IMR-90 (cell line): Measurements from ENCODE around the gene HECTD2. TPM values are rescaled to one million over a fixed set of nuclear protein-coding genes. Genes with fewer than 3 reads are reported as not detected.
A peak's percentile ranks its signal among the peaks of the same experiment; 100 is the strongest.
"Not testable (repeated sequence)": the region's sequence is repeated elsewhere in the genome, so short reads cannot be mapped to it uniquely, and the experiment has no call there.

Source experiments
- ATAC-seq: fragments of 200-7000 bp; cut with Tn5 transposase; 2 replicates; pipeline ENCODE4 v1.9.1; 2020; ENCODE audit warnings: low read depth, mild to moderate bottlenecking, moderate library complexity
- BruUV-seq: library from RNA; stranded (reverse); fragments of 400-500 nt; replicated peaks from 2 replicates; lab custom pipeline; 2021; lab: Mats Ljungman, UMichigan
- CTCF ChIA-PET: fragments of 300-600 bp; formaldehyde crosslinking; extraction: SDS; loops from one replicate; lab custom pipeline; 2021; ENCODE audit warnings: antibody characterized with exemption; lab: Yijun Ruan, JAX
- POLR2A ChIA-PET: fragments of 300-600 bp; sonication (Branson Sonifier 250); formaldehyde crosslinking; loops from one replicate; lab custom pipeline; 2022; ENCODE audit warnings: antibody characterized with exemption; ENCODE audit not compliant: unreplicated experiment; lab: Charles Lee
- DNase-seq: peaks from one replicate; pipeline ENCODE4 v3.0.0; 2013
- H2AFZ ChIP-seq: replicated peaks from 2 replicates; pipeline ENCODE3; 2013; ENCODE audit warnings: low read length, mild to moderate bottlenecking; ENCODE audit not compliant: poor library complexity
- H2AK5ac ChIP-seq: 2 replicates; pipeline ENCODE4 v1.6.1; 2013; ENCODE audit warnings: low read depth, low read length, inconsistent platforms
- H2AK9ac ChIP-seq: replicated peaks from 2 replicates; pipeline ENCODE3; 2013; ENCODE audit warnings: mild to moderate bottlenecking, low read depth, low read length, moderate library complexity; ENCODE audit not compliant: poor library complexity
- H2BK120ac ChIP-seq: 2 replicates; pipeline ENCODE4 v1.6.1; 2013; ENCODE audit warnings: low read depth, low read length, inconsistent platforms
- H2BK15ac ChIP-seq: 3 replicates; pipeline ENCODE4 v1.6.1; 2013; ENCODE audit warnings: low read depth, low read length, inconsistent platforms
- H2BK20ac ChIP-seq: 2 replicates; pipeline ENCODE4 v1.6.1; 2013; ENCODE audit warnings: low read depth, mild to moderate bottlenecking, inconsistent platforms, low read length, moderate library complexity
- H2BK5ac ChIP-seq: 2 replicates; pipeline ENCODE4 v1.6.1; 2013; ENCODE audit warnings: mild to moderate bottlenecking, low read depth, low read length, inconsistent platforms; ENCODE audit not compliant: poor library complexity, severe bottlenecking
- H3K14ac ChIP-seq: replicated peaks from 2 replicates; pipeline ENCODE4 v1.6.1; 2013; ENCODE audit warnings: low read depth, low read length, inconsistent platforms
- H3K18ac ChIP-seq: 2 replicates; pipeline ENCODE4 v1.6.1; 2013; ENCODE audit warnings: low read depth, low read length, control low read depth
- H3K23ac ChIP-seq: 2 replicates; pipeline ENCODE4 v1.6.1; 2013; ENCODE audit warnings: low read depth, low read length, inconsistent platforms
- H3K27ac ChIP-seq: 2 replicates; pipeline ENCODE4 v1.5.1; 2013; ENCODE audit warnings: mild to moderate bottlenecking, control low read depth, low read length; ENCODE audit not compliant: insufficient read depth
- H3K27me3 ChIP-seq: 2 replicates; pipeline ENCODE4 v1.6.1; 2013; ENCODE audit warnings: low read length; ENCODE audit not compliant: control insufficient read depth, insufficient read depth
- H3K36me3 ChIP-seq: 2 replicates; pipeline ENCODE4 v1.6.1; 2013; ENCODE audit warnings: low read length, mixed read lengths; ENCODE audit not compliant: control insufficient read depth, insufficient read depth
- H3K4ac ChIP-seq: 2 replicates; pipeline ENCODE4 v1.6.1; 2013; ENCODE audit warnings: low read depth, low read length, inconsistent platforms
- H3K4me1 ChIP-seq: 2 replicates; pipeline ENCODE4 v1.6.1; 2013; ENCODE audit warnings: low read length, mixed read lengths; ENCODE audit not compliant: control insufficient read depth, insufficient read depth
- H3K4me2 ChIP-seq: 2 replicates; pipeline ENCODE4 v1.6.1; 2013; ENCODE audit warnings: low read depth, mild to moderate bottlenecking, control low read depth, low read length, moderate library complexity
- H3K4me3 ChIP-seq: 2 replicates; pipeline ENCODE4 v1.5.1; 2013; ENCODE audit warnings: low read depth, mild to moderate bottlenecking, control low read depth, low read length, moderate library complexity; ENCODE audit not compliant: insufficient read depth
- H3K56ac ChIP-seq: 2 replicates; pipeline ENCODE4 v1.6.1; 2013; ENCODE audit warnings: low read length, inconsistent platforms; ENCODE audit not compliant: insufficient read depth; ENCODE audit errors: extremely low read depth
- H3K79me1 ChIP-seq, 2 experiments: 2 replicates each; pipeline ENCODE4 v1.6.1; 2013; ENCODE audit warnings: low read length in 2 of 2, inconsistent platforms in 1 of 2, low read depth in 1 of 2
- H3K9ac ChIP-seq: 2 replicates; pipeline ENCODE4 v1.6.1; 2013; ENCODE audit warnings: low read depth, low read length, control low read depth
- H3K9me1 ChIP-seq: 2 replicates; pipeline ENCODE4 v1.6.1; 2013; ENCODE audit warnings: low read length, inconsistent platforms; ENCODE audit not compliant: insufficient read depth
- H3K9me3 ChIP-seq: 2 replicates; pipeline ENCODE4 v1.6.1; 2013; ENCODE audit warnings: low read length; ENCODE audit not compliant: control insufficient read depth, insufficient read depth
- H4K20me1 ChIP-seq: 2 replicates; pipeline ENCODE4 v1.6.1; 2013; ENCODE audit warnings: low read length, inconsistent platforms; ENCODE audit not compliant: insufficient read depth
- H4K5ac ChIP-seq: 2 replicates; pipeline ENCODE4 v1.6.1; 2013; ENCODE audit warnings: mild to moderate bottlenecking, low read depth, low read length, control low read depth
- H4K8ac ChIP-seq, 2 experiments: 2 replicates each; pipeline ENCODE4 v1.6.1; 2013; ENCODE audit warnings: low read depth in 2 of 2, low read length in 2 of 2, control low read depth in 1 of 2, inconsistent platforms in 1 of 2
- H4K91ac ChIP-seq: 2 replicates; pipeline ENCODE4 v1.6.1; 2013; ENCODE audit warnings: low read depth, low read length, inconsistent platforms; ENCODE audit not compliant: insufficient read depth
- MXI1 ChIP-seq: IDR thresholded peaks from 2 replicates; pipeline ENCODE4 v1.6.1; 2012; ENCODE audit warnings: low read depth, mild to moderate bottlenecking, low read length, moderate library complexity, borderline replicate concordance
- WGBS, 2 experiments: methylation state at CpG; one replicate each; pipeline versions ENCODE4 v1.1.5 to v1.1.7; 2013; ENCODE audit warnings: missing lambda C conversion rate in 2 of 2; ENCODE audit not compliant: insufficient read length in 1 of 2; ENCODE audit errors: extremely low coverage in 2 of 2; 5-methylcytosine and 5-hydroxymethylcytosine counted together
- dilution Hi-C: fragments of 300-500 bp; cut with HindIII; formaldehyde crosslinking; loops from one replicate; pipeline ENCODE4 v1.14.3; 2018; ENCODE audit warnings: low sequenced_read_pairs; ENCODE audit not compliant: unreplicated experiment
- in situ Hi-C: fragments of 300-500 bp; cut with MboI; formaldehyde crosslinking; loops from 3 replicates; pipeline ENCODE4 v1.14.3; 2019; ENCODE audit warnings: low sequenced_read_pairs, inconsistent platforms, mixed read lengths
- intact Hi-C: fragments of 100-400 bp; cut with micrococcal nuclease; formaldehyde crosslinking; loops from 2 replicates; pipeline ENCODE4 v1.10.0; 2022
- polyA plus RNA-seq, 3 experiments: library from polyadenylated mRNA; depleted of rRNA; stranded (reverse); fragments of >200 nt; gene quantifications; 2 replicates each; pipeline ENCODE4 v1.2.3, GENCODE V29; 2012; ENCODE audit warnings: low replicate concordance in 1 of 3
- total RNA-seq: library from RNA; depleted of rRNA; stranded (reverse); fragments of >200 nt; gene quantifications from 2 replicates; pipeline ENCODE4 v1.2.3, GENCODE V29; 2012
- TF ChIP-seq, protein P1 (sequence below): conservative IDR thresholded peaks from 2 replicates; pipeline ENCODE4 v1.5.1; 2012; ENCODE audit warnings: mild to moderate bottlenecking, low read depth, low read length, improper control_type of control experiment

The HECTD2 gene
- total and polyA plus RNA-seq, 2 of the 4 experiments (the other 2 are of a cell fraction): 5.2 to 5.9 TPM

DNA sequence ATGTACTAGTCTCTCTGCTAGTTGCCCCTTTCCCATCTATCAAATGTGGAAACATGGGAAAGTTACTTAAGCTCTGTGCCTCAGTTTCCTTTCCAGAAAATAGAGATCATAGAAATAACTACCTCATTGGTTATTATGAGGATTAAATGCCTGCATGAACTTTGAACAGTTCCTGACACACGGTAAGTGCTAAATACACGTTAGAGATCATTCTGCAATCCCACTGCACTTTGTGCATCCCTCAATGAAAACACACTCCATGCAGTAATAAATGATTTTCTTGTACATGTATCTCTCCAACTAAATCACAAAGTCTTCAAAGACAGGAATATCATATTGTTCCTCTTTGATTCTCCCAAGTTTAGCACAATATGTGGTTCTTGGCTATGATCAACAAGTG lies 149.6 kb downstream of the HECTD2 start:
- Histone ChIP-seq H4K91ac (no peak overlapping the region), H4K20me1 (no peaks in the 10 kb centered on the region), H3K23ac (no peak overlapping the region), H3K36me3 (no peaks in the 10 kb centered on the region), H2BK20ac (no peak overlapping the region), H3K4me1 (peaks cover 3% of the 10 kb centered on the region; the same call in 1 of the 2 replicates), H3K4ac (no peak overlapping the region), H2BK15ac (no peak overlapping the region), H3K14ac (no peak overlapping the region), H3K27ac (no peak overlapping the region), H3K9me3 (no peaks in the 10 kb centered on the region), H3K4me3 (no peak overlapping the region), H2BK5ac (no peak overlapping the region), H2AK5ac (no peak overlapping the region), H3K56ac (no peak overlapping the region), H4K8ac (no peak overlapping the region), H2BK120ac (no peak overlapping the region), H3K79me1 (no peaks in the 10 kb centered on the region), H3K18ac (no peak overlapping the region), H3K9ac (no peak overlapping the region), H2AFZ (no peak overlapping the region), H2AK9ac (no peak overlapping the region), H3K4me2 (no peak overlapping the region), H3K27me3 (no peaks in the 10 kb centered on the region), H4K5ac (no peak overlapping the region), H3K9me1 (no peaks in the 10 kb centered on the region)
- ATAC-seq (no peak), DNase-seq (no peak)
- POLR2A ChIA-PET: no interaction called here
- in situ Hi-C loops: loop anchor here (10.0 kb wide), 1 partner anchor 135 kb away; no protein-coding TSS in a partner anchor
- no TSS peak for BruUV-seq
- intact Hi-C loops: no loop called here
- dilution Hi-C loops: no loop called here
- CTCF ChIA-PET: no interaction called here
- no CpG with 5 or more reads among the region's 2 CpGs for WGBS, 2 experiments
- TF ChIP-seq MXI1: no peak
- TF ChIP-seq, protein P1, sequence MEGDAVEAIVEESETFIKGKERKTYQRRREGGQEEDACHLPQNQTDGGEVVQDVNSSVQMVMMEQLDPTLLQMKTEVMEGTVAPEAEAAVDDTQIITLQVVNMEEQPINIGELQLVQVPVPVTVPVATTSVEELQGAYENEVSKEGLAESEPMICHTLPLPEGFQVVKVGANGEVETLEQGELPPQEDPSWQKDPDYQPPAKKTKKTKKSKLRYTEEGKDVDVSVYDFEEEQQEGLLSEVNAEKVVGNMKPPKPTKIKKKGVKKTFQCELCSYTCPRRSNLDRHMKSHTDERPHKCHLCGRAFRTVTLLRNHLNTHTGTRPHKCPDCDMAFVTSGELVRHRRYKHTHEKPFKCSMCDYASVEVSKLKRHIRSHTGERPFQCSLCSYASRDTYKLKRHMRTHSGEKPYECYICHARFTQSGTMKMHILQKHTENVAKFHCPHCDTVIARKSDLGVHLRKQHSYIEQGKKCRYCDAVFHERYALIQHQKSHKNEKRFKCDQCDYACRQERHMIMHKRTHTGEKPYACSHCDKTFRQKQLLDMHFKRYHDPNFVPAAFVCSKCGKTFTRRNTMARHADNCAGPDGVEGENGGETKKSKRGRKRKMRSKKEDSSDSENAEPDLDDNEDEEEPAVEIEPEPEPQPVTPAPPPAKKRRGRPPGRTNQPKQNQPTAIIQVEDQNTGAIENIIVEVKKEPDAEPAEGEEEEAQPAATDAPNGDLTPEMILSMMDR: no peak

DNA sequence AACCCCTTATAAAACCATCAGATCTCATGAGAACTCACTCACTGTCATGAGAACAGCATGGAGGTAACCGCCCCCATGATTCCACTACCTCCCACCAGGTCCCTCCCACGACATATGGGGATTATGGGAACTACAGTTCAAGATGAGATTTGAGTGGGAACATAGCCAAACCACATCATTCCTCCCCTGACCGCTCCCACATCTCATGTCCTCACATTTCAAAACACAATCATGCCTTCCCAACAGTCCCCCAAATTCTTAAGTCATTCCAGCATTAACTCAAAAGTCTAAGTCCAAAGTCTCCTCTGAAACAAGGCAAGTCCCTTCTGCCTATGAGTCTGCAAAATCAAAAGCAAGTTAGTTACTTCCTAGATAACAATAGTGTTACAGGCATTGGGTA lies 150.7 kb downstream of the HECTD2 start:
- in situ Hi-C loops, H4K5ac ChIP-seq, H3K4me3 ChIP-seq, H3K9me1 ChIP-seq, POLR2A ChIA-PET, dilution Hi-C loops, H2AFZ ChIP-seq, H3K79me1 ChIP-seq, H3K9me3 ChIP-seq, H2AK5ac ChIP-seq, H2BK5ac ChIP-seq, H3K4me1 ChIP-seq, H2BK20ac ChIP-seq, H3K23ac ChIP-seq, H3K36me3 ChIP-seq, H2AK9ac ChIP-seq, H3K4me2 ChIP-seq, H3K27me3 ChIP-seq, H3K9ac ChIP-seq, H3K27ac ChIP-seq, H4K91ac ChIP-seq, CTCF ChIA-PET, H3K56ac ChIP-seq, BruUV-seq, H3K14ac ChIP-seq, H2BK15ac ChIP-seq, intact Hi-C loops, H2BK120ac ChIP-seq, H4K20me1 ChIP-seq, H4K8ac ChIP-seq: not testable (repeated sequence)
- 0 out of 2 replicates have a peak overlapping the region, but pooled peaks have one; percentile 6 for H3K4ac ChIP-seq
- WGBS, 2 experiments: no CpG with 5 or more reads among the region's 3 CpGs
- peak; percentile 79 for DNase-seq
- peak; percentile 46 for ATAC-seq
- peak overlapping the region; percentile 50; the same call in 1 of the 2 replicates for H3K18ac ChIP-seq
